ACHN (cell line): ENCODE measurements around the gene LNPEP.

Experiments
- DNase-seq: peaks from one replicate; pipeline ENCODE4 v3.0.0-alpha.2; 2015
- in situ Hi-C: cut with HindIII; loops from 2 replicates; pipeline ENCODE4 v1.10.0; 2017; ENCODE audit warnings: low sequenced_read_pairs, low pct_ligation_motif_present, low pct_unique_long_range_greater_than_20kb

LNPEP gene

DNA sequence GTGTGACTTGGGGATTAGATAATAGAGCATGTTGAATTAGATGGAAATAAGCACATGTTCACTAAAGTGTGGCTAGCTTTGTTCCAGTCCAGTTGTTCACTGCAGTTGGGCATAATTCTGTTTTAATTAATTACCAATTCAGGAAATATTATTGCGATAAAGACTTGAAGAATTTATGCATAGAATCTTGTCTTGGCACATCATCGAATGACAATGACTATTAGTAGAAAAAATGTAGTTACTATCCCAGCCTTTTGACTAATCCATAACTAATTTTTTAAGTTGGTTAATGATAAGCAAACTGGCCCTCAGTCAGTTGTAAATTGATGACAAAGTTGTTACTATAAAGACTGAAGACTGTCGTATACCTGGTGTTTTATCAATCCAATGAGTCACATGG, 10.5 kb downstream of the LNPEP start:
- DNase-seq: peak; percentile 76
- in situ Hi-C loops: no loop called here

DNA sequence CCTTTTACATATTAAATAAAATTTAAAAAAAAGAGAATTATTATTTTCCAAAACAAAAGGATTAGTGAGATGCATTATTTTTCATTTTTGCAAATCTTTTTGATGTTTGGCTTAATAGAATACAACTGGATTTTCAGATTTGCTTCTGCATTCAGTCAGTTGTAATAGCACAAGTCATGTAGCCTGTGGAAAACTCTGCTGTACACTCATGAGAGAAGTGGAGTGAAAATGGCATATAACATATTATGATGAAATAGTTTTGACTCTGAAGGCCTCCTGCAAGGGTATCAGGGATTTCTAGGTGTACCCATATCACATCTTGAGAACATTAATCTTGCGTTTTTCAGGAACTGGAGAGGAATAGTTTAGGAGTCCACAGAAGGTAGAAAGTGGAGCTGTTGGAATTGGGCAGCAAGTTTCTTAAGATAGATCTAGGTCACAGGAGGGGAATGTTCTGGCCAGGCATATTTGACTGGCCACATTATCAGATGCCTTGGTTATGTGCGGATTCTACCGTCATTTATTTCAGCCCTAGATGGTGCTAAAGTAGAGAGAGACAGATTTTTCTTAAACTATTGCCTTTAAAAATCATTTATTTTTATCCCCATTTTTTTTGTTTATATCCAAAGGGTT, 16.4 kb downstream of the LNPEP start:
- no peak for DNase-seq
- in situ Hi-C loops: no loop called here

- in situ Hi-C loops: no loop called here
- no peak for DNase-seq
These were observed 17.3 kb downstream of the LNPEP start for GRCh38 chr5:96952974-96953730.

DNA sequence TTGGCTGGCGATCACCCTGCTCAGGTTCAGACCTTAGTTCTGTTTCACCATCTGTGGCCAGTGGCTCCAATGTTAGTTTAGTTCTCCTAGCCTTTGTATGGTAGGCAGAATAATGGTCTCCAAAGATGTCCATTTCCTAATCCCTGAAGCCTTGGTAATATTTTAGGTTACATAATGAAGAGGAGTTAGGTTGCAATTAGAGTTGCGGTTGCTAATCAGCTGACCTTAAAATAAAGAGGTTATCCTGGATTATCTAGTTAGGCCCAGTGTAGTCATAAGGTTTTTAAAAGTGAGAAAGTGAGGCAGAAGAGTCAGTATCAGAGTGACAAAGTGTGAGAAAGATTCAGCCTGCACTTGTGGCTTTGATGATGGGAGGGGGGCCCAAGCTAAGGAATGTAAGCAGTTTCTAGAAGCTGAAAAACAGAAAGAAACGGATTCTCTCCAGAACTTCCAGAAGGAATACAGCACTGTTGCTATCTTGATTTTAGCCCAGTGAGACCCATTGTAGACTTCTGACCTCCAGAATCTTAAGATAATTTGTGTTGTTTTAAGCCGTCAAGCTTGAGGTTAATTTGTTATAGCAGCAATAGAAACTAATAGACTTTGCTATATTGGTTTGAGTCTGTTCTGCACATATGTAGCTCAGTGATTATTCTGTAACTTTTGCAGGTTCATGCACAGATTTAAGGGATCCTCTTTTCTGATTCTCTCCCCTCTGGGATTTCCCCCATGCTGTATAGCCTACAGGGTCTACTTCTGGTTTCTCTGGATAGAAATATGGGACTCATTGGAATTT, 21.6 kb downstream of the LNPEP start:
- no peak for DNase-seq
- in situ Hi-C loops: no loop called here

DNA sequence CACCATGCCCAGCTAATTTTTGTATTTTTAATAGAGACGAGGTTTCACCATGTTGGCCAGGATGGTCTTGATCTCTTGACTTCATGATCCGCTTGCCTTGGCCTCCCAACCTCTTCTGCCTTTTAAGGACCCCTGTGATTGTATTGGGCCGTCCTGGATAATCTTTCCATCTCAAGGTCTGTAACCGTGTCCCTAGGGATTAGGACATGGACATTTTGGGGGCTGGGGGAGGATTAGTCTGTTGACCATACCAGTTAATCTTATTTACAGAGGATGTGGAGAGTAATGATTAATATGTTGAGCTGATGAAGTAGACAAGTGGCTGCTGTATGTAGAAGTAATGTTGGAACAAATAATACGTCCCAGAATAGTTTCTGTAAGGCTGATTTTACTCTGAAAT, 23.1 kb downstream of the LNPEP start:
- in situ Hi-C loops: no loop called here
- no peak for DNase-seq

GRCh38 chr5:96961053-96961452, 25.2 kb downstream of the LNPEP start:
- DNase-seq: no peak

DNA sequence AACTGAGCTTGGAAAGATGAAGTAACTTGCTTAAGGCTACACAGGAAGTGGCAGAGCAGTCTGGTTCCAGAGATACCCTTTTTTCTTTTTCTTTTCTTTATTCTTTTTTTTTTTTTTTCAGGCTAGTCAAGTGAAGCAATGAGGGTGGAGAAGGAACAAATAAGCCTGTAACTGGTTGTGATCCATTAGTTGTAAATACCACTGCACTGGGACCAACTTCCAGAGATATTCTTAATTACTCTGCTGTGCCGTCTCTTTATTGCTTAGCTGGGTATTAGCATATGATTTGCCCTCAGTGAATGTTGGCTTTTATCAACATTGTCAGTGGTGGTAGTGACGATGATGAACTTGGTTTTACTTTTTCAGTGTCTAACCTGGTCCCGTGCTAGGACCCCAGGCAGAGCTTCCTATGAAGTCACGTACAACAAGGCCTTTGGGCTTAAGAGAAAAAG, 26.7 kb downstream of the LNPEP start:
- DNase-seq: no peak
- in situ Hi-C loops: no loop called here

More at GRCh38 chr5:96961053-96961452, 25.2 kb downstream of the LNPEP start:
- in situ Hi-C loops: no loop called here

GRCh38 chr5:96963267-96963666, 27.4 kb downstream of the LNPEP start:
- no peak for DNase-seq
- in situ Hi-C loops: no loop called here

- in situ Hi-C loops: no loop called here
- DNase-seq: no peak
These were observed 30.9 kb downstream of the LNPEP start for GRCh38 chr5:96966801-96967200.

GRCh38 chr5:96967400-96967799, 31.5 kb downstream of the LNPEP start:
- in situ Hi-C loops: no loop called here
- DNase-seq: no peak

DNA sequence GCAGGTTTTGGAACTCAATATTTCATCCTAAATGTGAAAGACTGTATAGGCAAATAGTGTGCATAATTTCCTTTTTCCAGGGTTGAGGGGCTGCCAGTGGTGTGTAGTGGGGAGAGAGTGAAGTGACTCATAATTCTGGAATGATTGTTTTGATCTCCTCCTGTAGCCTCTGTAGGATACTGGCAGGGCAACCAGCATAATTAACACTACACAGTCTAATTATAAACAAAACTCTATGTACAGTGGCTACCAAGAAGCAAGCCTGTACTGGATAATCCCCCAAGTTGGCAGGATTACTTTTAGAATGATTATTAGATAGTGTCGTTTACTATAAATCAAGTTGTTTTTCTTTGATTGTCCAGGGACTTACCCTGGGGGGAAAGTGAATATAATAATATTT, 32.2 kb downstream of the LNPEP start:
- peak; percentile 62 for DNase-seq
- in situ Hi-C loops: no loop called here

DNA sequence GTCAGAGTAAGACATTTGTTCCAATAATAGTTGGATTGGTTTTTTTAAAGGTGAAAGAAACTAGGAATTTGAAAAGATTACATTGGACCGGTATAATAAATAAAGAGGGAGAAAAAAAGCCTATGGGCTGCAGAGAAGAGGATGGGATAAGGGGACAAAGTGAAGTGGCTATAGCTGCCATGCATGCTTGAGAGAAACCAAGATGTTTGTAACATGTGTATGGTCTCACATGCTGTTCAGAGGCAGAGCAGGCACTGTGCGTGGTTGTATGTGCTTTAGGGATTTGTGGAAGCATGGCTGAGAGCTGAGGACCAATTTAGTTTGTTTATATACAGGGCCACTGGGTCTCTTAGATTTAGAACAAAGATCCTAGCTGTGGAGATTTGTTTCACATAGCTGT, 32.7 kb downstream of the LNPEP start:
- peak; percentile 39 for DNase-seq
- in situ Hi-C loops: no loop called here

DNA sequence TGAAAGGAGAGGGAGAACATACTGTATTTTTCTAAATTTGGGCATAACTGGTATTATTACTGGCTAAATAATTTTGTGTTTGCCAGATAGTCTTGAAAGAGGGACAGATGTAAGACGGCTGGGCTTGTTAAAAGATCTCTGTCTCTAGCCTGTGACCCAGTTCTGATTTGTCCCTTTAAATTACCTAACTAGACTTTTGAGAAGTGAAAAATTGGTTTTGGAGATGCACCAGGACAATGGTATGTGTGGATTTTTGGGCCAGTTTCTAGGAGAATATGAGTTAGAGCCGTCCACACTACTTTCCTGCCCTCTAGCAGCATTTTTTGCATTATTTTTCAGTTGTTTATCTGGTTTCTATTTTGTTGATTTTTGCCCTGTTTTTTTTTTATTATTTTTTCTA, 33.5 kb downstream of the LNPEP start:
- DNase-seq: no peak
- in situ Hi-C loops: no loop called here

- in situ Hi-C loops: no loop called here
- DNase-seq: no peak
These were observed 36.9 kb downstream of the LNPEP start for GRCh38 chr5:96972599-96973334.

- DNase-seq: no peak
These were observed 37.9 kb downstream of the LNPEP start for GRCh38 chr5:96973532-96974401.

GRCh38 chr5:96975656-96976055, 39.8 kb downstream of the LNPEP start:
- in situ Hi-C loops: no loop called here
- no peak for DNase-seq

More at GRCh38 chr5:96973532-96974401, 37.9 kb downstream of the LNPEP start:
- in situ Hi-C loops: no loop called here

GRCh38 chr5:96977228-96977627, 41.3 kb downstream of the LNPEP start:
- in situ Hi-C loops: no loop called here
- DNase-seq: no peak
